Testis (tissue), 2 donors: ENCODE results near the gene NCF2.

Source experiments
- CTCF ChIP-seq, 3 experiments: fragments of 450-650 bp in 2 of 3; fragments of 200-600 bp in 1 of 3; sonication (generic) in 1 of 3; IDR thresholded peaks; one replicate each; pipeline ENCODE4 v1.5.1; 2016 to 2019; ENCODE audit warnings: antibody characterized with exemption in 3 of 3, mild to moderate bottlenecking in 2 of 3, moderate library complexity in 1 of 3
- POLR2A ChIP-seq: fragments of 450-650 bp; IDR thresholded peaks from one replicate; pipeline ENCODE4 v1.6.1; 2017; ENCODE audit warnings: antibody characterized with exemption, mild to moderate bottlenecking, moderate library complexity

GRCh38 chr1:183550915-183551314 is 39.3 kb downstream of the NCF2 start:
- no peak for TF ChIP-seq POLR2A
- TF ChIP-seq CTCF (IDR thresholded peaks at IDR 0.05): no peak
